GM12865 (cell line): ENCODE data around the gene UBXN11.

ENCODE experiments used
- DNase-seq: peaks from one replicate; pipeline ENCODE4 v3.0.0; 2010; ENCODE audit warnings: low read depth
- H3K4me3 ChIP-seq: 2 replicates; pipeline ENCODE4 v1.5.1; 2011; ENCODE audit warnings: mild to moderate bottlenecking, low read depth, low read length, control low read depth
- CTCF ChIP-seq: IDR thresholded peaks from 2 replicates; pipeline ENCODE4 v1.5.1; 2011; ENCODE audit warnings: low read length, control low read depth, low read depth, inconsistent platforms; ENCODE audit not compliant: insufficient read depth; ENCODE audit errors: missing control alignments

UBXN11 gene

GRCh38 chr1:26323382-26323781 lies 16.9 kb upstream of the UBXN11 start:
- no peak overlapping the region for H3K4me3 ChIP-seq
- no peak for TF ChIP-seq CTCF
- DNase-seq = no peak

GRCh38 chr1:26322042-26322331 lies 15.6 kb upstream of the UBXN11 start:
- DNase-seq = no peak

GRCh38 chr1:26321315-26322041 lies 15.0 kb upstream of the UBXN11 start:
- TF ChIP-seq CTCF = peak; percentile 91
- DNase-seq = peak; percentile 92
- no peak overlapping the region for H3K4me3 ChIP-seq

More at GRCh38 chr1:26322042-26322331, 15.6 kb upstream of the UBXN11 start:
- TF ChIP-seq CTCF = no peak
- H3K4me3 ChIP-seq = no peak overlapping the region

- no peak for TF ChIP-seq CTCF
Measured at GRCh38 chr1:26320896-26321295, 14.5 kb upstream of the UBXN11 start.

GRCh38 chr1:26318338-26319064 lies 12.1 kb upstream of the UBXN11 start:
- no peak for TF ChIP-seq CTCF
- H3K4me3 ChIP-seq = peak overlapping the region; percentile 81
- DNase-seq = peak; percentile 67

More at GRCh38 chr1:26320896-26321295, 14.5 kb upstream of the UBXN11 start:
- no peak for DNase-seq
- H3K4me3 ChIP-seq = no peak overlapping the region

GRCh38 chr1:26317612-26318337 lies 11.3 kb upstream of the UBXN11 start, which contains the start of gene CD52:
TSS of gene CD52 (plus strand) at chr1:26317958. CDS start at chr1:26318018, 60 bp downstream.
- peak; percentile 89 for DNase-seq
- peak within 1 kb of the TSS; percentile 81 for H3K4me3 ChIP-seq
- no peak for TF ChIP-seq CTCF
